HPDE6-E6E7 (cell line): ENCODE results near the gene KIF13A.
A peak's percentile ranks its signal among the peaks of the same experiment; 100 is the strongest.
"Not testable (repeated sequence)": the region's sequence is repeated elsewhere in the genome, so short reads cannot be mapped to it uniquely, and the experiment has no call there.

ENCODE experiments used
- DNase-seq: peaks from one replicate; pipeline ENCODE4 v3.0.0; 2011; ENCODE audit warnings: missing footprints; ENCODE audit errors: extremely low spot score

Gene KIF13A

DNA sequence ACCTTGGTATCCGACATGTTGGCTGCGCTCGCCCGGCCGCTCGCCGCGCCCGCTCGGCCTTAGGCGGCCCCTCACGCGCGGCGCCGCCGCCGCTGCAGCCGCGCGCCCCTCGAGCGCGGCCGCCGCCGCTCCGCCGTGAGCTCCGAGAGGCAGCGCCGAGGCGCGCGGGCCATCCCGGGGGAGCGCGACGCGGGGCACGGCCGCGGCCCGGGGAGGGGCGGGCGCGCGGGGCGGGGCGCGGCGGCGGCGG is at the start of gene KIF13A:
Gene KIF13A, minus strand, starts transcription at position 189 of the 250 bp plus-strand sequence. Its CDS starts 172 bp downstream, at position 17.
- DNase-seq, result no peak

GRCh38 chr6:18036781-18037180 is 49.3 kb upstream of the KIF13A start:
- DNase-seq, result no peak

GRCh38 chr6:18035330-18035854 is 48.0 kb upstream of the KIF13A start:
- no peak for DNase-seq

GRCh38 chr6:18034798-18035202 is 47.4 kb upstream of the KIF13A start:
- DNase-seq, result no peak

DNA sequence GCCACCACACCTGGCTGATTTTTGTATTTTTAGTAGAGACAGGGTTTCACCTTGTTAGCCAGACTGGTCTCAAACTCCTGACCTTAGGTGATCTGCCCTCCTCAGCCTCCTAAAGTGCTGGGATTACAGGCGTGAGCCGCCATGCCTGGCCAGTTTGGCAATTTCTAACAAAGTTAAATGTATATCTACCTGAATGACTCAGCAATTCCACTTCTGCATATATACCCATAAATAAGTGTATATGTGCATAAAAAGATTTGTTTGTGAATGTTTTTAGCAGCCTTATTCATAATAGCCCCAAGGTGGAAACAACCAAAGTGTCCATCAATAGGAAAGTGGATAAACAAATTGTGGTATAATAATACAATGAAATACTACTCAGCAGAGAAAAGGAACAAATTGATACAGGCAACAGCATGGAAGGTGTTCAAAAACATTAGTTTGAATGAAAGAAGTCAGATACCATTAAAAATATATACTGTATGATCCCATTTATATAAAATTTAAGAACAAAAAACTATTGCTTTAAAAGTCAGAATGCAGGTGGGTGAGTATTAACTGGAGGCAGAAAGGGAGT is 44.3 kb upstream of the KIF13A start:
- DNase-seq, result no peak

DNA sequence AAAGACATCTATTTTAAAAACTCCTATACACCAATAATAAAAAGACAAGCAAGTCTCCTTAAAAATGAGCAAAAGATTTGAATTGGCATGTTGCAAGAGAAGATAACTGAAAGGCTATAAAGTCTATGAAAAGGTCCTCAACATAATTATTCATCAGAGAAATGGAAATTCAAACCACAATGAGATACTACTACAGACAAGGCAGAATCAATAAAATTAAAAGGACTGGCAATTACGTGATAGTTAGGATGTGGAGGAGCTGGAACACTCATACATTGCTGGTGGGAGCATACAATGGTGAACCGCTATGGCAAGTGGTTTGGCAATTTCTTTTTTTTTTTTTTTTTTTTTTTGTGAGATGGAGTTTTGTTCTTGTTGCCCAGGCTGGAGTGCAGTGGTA is 43.8 kb upstream of the KIF13A start:
- DNase-seq, result no peak

GRCh38 chr6:18028332-18028731 is 40.9 kb upstream of the KIF13A start:
- DNase-seq, result no peak

DNA sequence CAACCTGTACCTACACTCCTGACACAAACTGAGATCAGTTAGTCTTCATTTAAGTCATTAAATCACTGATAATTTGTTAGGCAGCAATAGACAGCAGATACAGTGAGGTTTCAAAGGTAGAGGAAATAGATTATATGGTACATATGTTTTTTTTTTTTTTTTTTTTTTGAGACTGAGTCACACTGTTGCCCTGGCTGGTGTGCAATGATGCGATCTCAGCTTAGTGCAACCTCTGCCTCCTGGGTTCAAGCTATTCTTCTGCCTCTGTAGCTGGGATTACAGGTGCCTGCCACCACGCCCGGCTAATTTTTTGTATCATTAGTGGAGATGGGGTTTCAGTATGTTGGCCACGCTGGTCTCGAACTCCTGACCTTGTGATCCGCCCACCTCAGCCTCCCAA is 38.2 kb upstream of the KIF13A start:
- no peak for DNase-seq

GRCh38 chr6:18024876-18025275 is 37.4 kb upstream of the KIF13A start:
- no peak for DNase-seq

DNA sequence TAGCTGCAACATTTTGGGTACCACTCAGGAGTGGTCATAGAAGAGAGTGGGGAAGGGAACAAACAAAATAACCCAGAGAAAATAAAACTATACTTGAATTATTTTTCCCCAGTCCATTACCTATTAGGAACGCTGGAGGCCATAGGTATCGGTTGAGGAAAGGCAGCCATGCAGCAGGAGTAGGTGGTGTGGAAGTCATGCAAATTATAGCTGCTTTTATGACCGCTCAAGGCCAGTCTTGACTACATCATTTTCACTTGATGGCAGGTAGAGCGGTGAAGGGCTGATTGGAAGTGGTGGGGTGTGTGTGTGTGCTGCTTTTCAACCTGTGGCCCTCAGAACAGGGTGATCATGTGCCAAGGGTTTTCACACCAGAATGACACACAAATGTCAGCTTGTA is 36.5 kb upstream of the KIF13A start:
- DNase-seq, result no peak

GRCh38 chr6:18022398-18023231 is 35.2 kb upstream of the KIF13A start:
- peak; percentile 48 for DNase-seq

- no peak for DNase-seq
These were observed 33.9 kb upstream of the KIF13A start for GRCh38 chr6:18021166-18021850.

GRCh38 chr6:18020545-18020944 is 33.1 kb upstream of the KIF13A start:
- not testable (repeated sequence) for DNase-seq

- no peak for DNase-seq
These were observed 32.4 kb upstream of the KIF13A start for GRCh38 chr6:18019539-18020534.

DNA sequence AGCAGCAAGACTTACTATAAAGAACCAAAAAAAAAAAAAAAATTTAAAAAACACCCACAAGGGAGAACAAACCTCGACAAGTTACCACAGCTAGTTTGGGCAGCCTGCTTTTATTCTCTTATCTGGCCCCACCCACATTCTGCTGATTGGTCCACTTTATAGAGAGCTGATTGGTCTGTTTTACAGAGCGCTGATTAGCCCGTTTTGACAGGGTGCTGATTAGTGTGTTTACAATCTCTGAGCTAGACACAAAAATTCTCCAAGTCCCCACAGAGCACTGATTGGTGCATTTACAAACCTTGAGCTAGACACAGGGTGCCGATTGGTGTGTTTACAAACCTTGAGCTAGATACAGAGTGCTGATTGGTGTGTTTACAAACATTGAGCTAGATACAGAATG is 31.7 kb upstream of the KIF13A start:
- DNase-seq, result not testable (repeated sequence)

GRCh38 chr6:18016698-18017097 is 29.3 kb upstream of the KIF13A start:
- DNase-seq, result peak; percentile 82

GRCh38 chr6:18016133-18016532 is 28.7 kb upstream of the KIF13A start:
- DNase-seq, result peak; percentile 54

- DNase-seq, result no peak
These were observed 23.9 kb upstream of the KIF13A start for GRCh38 chr6:18011287-18011686.

DNA sequence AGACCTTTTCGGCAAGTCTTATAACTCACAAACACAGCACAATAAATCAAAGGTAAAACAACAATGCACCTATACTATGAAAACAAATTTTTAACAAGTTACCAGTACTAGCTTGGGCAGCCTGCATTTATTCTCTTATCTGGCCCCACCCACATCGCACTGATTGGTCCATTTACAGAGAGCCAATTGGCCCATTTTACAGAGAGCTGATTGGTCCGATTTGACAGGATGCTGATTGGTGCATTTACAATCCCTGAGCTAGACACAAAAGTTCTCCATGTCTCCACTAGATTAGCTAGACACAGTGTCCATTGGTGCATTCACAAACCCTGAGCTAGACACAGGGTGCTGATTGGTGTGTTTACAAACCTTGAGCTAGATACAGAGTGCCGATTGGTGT is 23.1 kb upstream of the KIF13A start:
- DNase-seq, result not testable (repeated sequence)

GRCh38 chr6:18004256-18004985 is 17.0 kb upstream of the KIF13A start:
- DNase-seq, result no peak

DNA sequence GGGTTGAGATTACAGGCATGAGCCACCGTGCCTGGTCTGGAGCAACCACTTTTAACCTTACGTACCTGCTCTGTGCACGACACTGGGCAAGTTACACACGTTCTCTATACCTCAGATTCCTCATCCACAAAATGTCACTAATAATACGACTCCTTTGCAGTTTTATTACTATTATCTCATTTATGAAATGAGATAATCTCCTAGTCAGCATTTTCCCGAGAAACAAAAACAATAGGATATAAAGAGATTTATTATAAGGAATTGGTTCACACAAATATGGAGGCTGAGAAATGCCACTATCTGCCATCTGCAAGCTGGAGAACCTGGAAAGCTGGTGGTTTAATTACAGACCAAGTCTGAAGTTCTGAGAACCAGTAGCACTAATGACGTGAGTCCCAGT is 12.0 kb upstream of the KIF13A start:
- no peak for DNase-seq
